Esophagus squamous epithelium (tissue), 4 donors: Measurements from ENCODE around the gene AMIGO2.
"Not testable (repeated sequence)": the region's sequence is repeated elsewhere in the genome, so short reads cannot be mapped to it uniquely, and the experiment has no call there.

Experiments used
- POLR2A ChIP-seq, 4 donors: fragments of 450-650 bp; IDR thresholded peaks; one replicate each; pipeline ENCODE4 v1.6.1; 2017; ENCODE audit warnings: antibody characterized with exemption in 4 of 4, mild to moderate bottlenecking in 4 of 4, moderate library complexity in 3 of 4
- TF ChIP-seq, protein P1 (sequence below), 6 experiments: fragments of 450-650 bp in 4 of 6; fragments of 200-600 bp in 2 of 6; sonication (generic) in 2 of 6; IDR thresholded peaks; one replicate each; pipeline ENCODE4 v1.5.1; 2016 to 2019; ENCODE audit warnings: antibody characterized with exemption in 6 of 6, mild to moderate bottlenecking in 4 of 6, moderate library complexity in 4 of 6

DNA sequence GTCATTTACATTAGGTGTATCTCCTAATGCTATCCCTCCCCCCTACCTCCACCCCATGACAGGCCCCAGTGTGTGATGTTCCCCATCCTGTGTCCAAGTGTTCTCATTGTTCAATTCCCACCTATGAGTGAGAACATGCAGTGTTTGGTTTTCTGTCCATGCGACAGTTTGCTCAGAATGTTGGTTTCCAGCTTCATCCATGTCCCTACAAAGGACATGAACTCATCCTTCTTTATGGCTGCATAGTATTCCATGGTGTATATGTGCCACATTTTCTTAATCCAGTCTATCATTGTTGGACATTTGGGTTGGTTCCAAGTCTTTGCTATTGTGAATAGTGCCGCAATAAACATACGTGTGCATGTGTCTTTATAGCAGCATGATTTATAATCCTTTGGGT, 37.5 kb upstream of the AMIGO2 start:
- TF ChIP-seq, protein P1, sequence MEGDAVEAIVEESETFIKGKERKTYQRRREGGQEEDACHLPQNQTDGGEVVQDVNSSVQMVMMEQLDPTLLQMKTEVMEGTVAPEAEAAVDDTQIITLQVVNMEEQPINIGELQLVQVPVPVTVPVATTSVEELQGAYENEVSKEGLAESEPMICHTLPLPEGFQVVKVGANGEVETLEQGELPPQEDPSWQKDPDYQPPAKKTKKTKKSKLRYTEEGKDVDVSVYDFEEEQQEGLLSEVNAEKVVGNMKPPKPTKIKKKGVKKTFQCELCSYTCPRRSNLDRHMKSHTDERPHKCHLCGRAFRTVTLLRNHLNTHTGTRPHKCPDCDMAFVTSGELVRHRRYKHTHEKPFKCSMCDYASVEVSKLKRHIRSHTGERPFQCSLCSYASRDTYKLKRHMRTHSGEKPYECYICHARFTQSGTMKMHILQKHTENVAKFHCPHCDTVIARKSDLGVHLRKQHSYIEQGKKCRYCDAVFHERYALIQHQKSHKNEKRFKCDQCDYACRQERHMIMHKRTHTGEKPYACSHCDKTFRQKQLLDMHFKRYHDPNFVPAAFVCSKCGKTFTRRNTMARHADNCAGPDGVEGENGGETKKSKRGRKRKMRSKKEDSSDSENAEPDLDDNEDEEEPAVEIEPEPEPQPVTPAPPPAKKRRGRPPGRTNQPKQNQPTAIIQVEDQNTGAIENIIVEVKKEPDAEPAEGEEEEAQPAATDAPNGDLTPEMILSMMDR (IDR thresholded peaks at IDR 0.05), result not testable (repeated sequence)
- not testable (repeated sequence) for TF ChIP-seq POLR2A (IDR thresholded peaks at IDR 0.05)
